Progenitor cell of endocrine pancreas (in vitro differentiated cells): Measurements from ENCODE around the gene POLL. TPM values are rescaled to one million over a fixed set of nuclear protein-coding genes. Genes with fewer than 3 reads are reported as not detected.

Experiments
- DNase-seq: peaks from one replicate; pipeline ENCODE4 v3.0.0; 2021; ENCODE audit warnings: low spot score; ENCODE audit not compliant: unreplicated experiment
- H3K27ac Mint-ChIP-seq: 2 replicates; pipeline ENCODE4 v1.8.0; 2021; ENCODE audit warnings: mild to moderate bottlenecking, moderate library complexity, mixed read lengths
- H3K27me3 Mint-ChIP-seq: 2 replicates; pipeline ENCODE4 v1.8.0; 2021; ENCODE audit warnings: mixed read lengths
- H3K36me3 Mint-ChIP-seq: 2 replicates; pipeline ENCODE4 v1.8.0; 2022; ENCODE audit warnings: mixed read lengths; ENCODE audit not compliant: insufficient read depth
- H3K4me1 Mint-ChIP-seq: 2 replicates; pipeline ENCODE4 v1.8.0; 2021; ENCODE audit warnings: low read depth, mixed read lengths
- H3K4me3 Mint-ChIP-seq: 2 replicates; pipeline ENCODE4 v1.8.0; 2021; ENCODE audit warnings: low read depth, mild to moderate bottlenecking, moderate library complexity, mixed read lengths
- H3K9me3 Mint-ChIP-seq: 2 replicates; pipeline ENCODE4 v1.8.0; 2021; ENCODE audit warnings: low read depth, mixed read lengths
- CTCF ChIP-seq: fragments of 200-600 bp; sonication (generic); IDR thresholded peaks from one replicate; pipeline ENCODE4 v1.5.0; 2021; ENCODE audit warnings: antibody characterized with exemption, mild to moderate bottlenecking; ENCODE audit not compliant: unreplicated experiment
- total RNA-seq: library from RNA; stranded (reverse); gene quantifications from 2 replicates; pipeline ENCODE4 v1.2.1, GENCODE V29; 2021

The POLL gene
- total RNA-seq, 1 donor from 2014 or later: 55.9 TPM

GRCh38 chr10:101571271-101571925, 16.7 kb downstream of the POLL start:
- no peak for TF ChIP-seq CTCF
- H3K27ac Mint-ChIP-seq: no peak overlapping the region
- H3K27me3 Mint-ChIP-seq: peaks cover 58% of the 10 kb centered on the region

GRCh38 chr10:101570428-101571270, 17.4 kb downstream of the POLL start:
- no peak for DNase-seq
- H3K4me1 Mint-ChIP-seq: peaks cover 13% of the 10 kb centered on the region
- H3K36me3 Mint-ChIP-seq: no peaks in the 10 kb centered on the region
- peaks cover 3% of the 10 kb centered on the region for H3K9me3 Mint-ChIP-seq
- H3K27me3 Mint-ChIP-seq: peaks cover 64% of the 10 kb centered on the region
- TF ChIP-seq CTCF: no peak
- H3K27ac Mint-ChIP-seq: no peak overlapping the region
- peak overlapping the region; percentile 45 for H3K4me3 Mint-ChIP-seq

More at GRCh38 chr10:101571271-101571925, 16.7 kb downstream of the POLL start:
- H3K36me3 Mint-ChIP-seq: no peaks in the 10 kb centered on the region
- peaks cover 10% of the 10 kb centered on the region for H3K4me1 Mint-ChIP-seq
- no peak for DNase-seq
- H3K4me3 Mint-ChIP-seq: peak overlapping the region; percentile 45
- H3K9me3 Mint-ChIP-seq: peaks cover 3% of the 10 kb centered on the region

GRCh38 chr10:101569622-101570427, 18.2 kb downstream of the POLL start:
- H3K27ac Mint-ChIP-seq: peak overlapping the region; percentile 45
- peaks cover 13% of the 10 kb centered on the region for H3K4me1 Mint-ChIP-seq
- no peaks in the 10 kb centered on the region for H3K36me3 Mint-ChIP-seq
- peaks cover 72% of the 10 kb centered on the region for H3K27me3 Mint-ChIP-seq
- TF ChIP-seq CTCF: peak; percentile 91
- peak overlapping the region; percentile 71 for H3K4me3 Mint-ChIP-seq
- H3K9me3 Mint-ChIP-seq: peaks cover 3% of the 10 kb centered on the region
- DNase-seq: peak; percentile 76

- Mint-ChIP-seq H3K27ac (no peak overlapping the region), H3K9me3 (peaks cover 3% of the 10 kb centered on the region), H3K36me3 (no peaks in the 10 kb centered on the region), H3K27me3 (peaks cover 74% of the 10 kb centered on the region), H3K4me3 (peak overlapping the region; percentile 71), H3K4me1 (peaks cover 13% of the 10 kb centered on the region)
- DNase-seq: no peak
- TF ChIP-seq CTCF: no peak
These were observed 18.8 kb downstream of the POLL start for GRCh38 chr10:101569323-101569621.
